ENCODE measurements around the gene MOCOS.

MOCOS gene

DNA sequence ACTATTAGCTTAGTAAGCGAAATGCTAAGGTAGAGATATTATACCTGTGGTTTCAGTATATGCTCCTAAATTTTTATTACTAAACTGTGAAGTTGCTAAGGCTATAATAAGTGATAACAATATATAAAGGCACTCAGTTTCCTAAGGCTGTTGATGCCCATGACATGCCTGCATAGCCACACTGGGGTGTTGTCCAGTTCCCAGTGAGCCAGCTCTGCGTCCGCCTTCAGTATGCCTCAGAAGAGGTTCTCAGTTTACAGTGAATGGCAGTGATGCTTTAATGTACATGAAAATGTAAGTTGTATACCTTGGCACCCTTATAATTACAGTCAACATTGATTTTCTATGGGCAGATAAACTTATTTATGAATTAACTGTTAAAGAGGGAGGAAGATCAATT is 117.4 kb downstream of the MOCOS start:
- DNase-seq (ENCODE audit: low spot score): no peak

GRCh38 chr18:36305375-36305774 is 118.1 kb downstream of the MOCOS start:
- no peak for DNase-seq (ENCODE audit: low spot score)

DNA sequence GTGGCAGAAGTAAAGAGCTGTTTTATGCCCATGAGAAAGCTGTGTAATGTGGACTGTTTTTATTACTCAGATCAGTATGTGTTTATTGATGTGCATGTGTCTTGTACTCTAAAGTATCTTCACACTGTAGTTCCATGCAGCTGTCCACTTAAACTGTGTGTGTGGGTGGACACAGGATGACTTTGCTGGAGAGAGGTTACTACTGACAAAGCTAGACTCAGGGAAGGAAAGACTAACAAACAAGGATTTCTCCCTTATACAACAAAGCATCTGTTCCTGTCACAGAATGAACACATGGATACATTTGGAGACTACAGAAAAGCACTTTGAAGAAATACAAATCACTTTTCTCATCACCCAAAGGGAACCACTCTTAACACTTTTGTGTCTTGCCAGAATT is 120.2 kb downstream of the MOCOS start:
- DNase-seq (ENCODE audit: low spot score): no peak

- no peak for DNase-seq (ENCODE audit: low spot score)
Measured at GRCh38 chr18:36308711-36309435, 121.6 kb downstream of the MOCOS start.

DNA sequence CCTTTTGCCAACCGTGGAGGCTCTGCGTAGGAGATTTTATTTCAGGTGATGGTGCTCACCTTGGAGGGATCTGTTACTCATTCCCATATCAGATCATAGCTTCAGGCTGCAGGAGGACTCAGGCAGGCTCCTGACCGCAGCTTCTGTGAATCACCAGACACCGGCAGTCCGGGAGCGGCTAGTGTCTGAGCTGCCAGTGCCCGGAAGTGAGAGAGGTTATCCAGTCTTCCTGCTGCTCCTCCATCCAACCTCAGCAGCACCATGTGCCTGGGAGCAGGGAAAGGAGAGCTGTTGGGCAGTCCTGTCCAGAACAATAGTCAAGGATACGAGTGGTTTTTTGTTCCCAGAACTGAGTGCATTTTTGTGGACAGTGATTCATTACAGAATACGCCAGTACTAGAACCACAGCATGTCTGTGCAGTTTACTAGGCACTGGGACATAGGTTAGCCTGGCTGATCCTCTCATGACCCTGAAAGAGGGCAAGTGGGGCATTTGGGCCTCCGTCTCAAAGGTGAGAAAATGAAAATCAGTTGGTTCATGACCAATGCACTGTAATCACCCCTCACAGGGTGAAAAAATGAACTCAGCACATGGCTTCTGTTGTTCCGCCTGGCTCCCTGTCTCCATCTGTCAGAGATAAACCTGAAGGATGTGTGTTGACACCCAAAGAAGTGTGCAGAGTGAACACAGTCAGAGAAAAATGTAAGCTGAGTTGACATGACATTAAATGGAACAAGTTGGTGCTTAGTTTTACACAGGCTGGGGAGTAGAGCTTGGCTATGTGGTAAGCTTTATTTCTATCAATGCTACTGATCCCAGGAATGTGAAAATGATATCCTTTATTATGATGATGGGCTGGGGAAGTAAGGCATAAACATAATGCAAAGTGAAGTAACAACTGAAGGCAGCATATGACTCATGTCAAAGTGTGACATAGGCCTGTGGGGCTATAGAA is 122.4 kb downstream of the MOCOS start:
- DNase-seq (ENCODE audit: low spot score): peak; percentile 80

GRCh38 chr18:36311026-36311570 is 123.8 kb downstream of the MOCOS start:
- DNase-seq (ENCODE audit: low spot score): no peak

DNA sequence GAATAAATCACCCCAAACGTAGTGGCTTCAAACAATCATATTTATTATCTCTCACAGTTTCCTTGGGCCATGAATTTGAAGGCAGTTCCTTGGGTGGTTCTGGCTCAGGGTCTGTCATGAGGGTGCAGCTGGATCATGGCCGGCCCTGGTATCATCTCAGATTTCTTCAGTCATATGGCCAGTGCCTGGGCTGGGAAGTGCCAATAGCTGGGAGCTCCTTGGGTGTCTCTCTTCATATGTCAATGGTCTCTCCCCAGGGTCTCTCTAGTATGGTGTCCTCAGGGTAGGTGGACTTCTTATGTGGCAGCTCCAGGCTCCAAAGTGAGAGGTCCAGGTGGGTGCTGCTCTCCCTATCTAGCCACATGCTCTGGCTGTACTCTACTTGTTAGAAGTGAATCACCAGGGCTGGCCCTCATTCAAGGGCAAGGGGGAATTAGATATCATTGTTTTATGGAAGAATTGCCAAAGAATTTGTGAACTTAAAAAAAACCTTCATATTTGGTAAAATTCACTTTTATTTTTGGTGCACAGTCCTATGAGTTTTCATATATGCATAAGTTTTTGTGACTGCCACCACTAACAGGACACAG is 125.6 kb downstream of the MOCOS start:
- no peak for DNase-seq (ENCODE audit: low spot score)

DNA sequence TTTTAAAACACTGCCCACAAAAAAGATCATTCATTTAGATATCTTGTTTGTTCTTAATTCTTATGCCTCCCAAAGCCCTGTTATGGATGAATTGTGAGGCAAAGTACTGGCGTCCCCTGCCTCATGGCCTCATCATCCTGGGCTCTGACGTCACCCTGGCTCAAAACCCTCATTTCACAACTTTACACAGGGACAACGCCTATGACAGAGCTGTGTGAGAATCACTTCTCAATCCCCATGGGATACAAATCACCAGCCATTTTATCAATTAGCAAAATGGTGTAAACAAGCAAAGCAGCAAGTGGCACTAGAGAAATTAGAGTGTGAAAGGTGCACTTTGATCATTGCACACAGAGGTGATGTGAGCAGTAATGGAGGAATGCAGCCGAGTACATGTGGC is 126.8 kb downstream of the MOCOS start:
- no peak for DNase-seq (ENCODE audit: low spot score)

- no peak for DNase-seq (ENCODE audit: low spot score)
Measured at GRCh38 chr18:36314754-36315153, 127.5 kb downstream of the MOCOS start.

- no peak for DNase-seq (ENCODE audit: low spot score)
Measured at GRCh38 chr18:36315736-36316135, 128.4 kb downstream of the MOCOS start.

DNA sequence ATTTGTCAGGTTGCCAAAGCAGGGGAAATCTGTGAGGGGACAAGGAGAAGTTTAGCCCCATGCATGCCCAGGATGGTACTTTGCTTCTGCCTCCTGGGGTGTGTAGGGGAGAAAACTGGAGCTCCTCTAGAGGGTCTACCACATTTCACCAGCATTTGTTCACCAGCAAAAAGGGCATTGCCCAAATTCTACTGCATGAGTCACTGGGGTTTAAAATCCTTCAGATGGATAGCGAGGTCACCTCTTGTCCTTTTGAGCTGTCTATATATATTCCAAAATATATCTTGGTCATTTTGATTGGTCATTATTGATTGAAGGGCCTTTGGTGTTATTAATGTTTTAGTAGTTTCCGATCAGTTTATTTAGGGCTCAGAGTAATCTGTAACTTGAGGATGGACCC is 128.9 kb downstream of the MOCOS start:
- no peak for DNase-seq (ENCODE audit: low spot score)

Data from AG08396 (cell line).